Measurements from ENCODE around the gene FADS1. TPM values are rescaled to one million over a fixed set of nuclear protein-coding genes. Genes with fewer than 3 reads are reported as not detected.

FADS1 gene
- total RNA-seq, 4 donors from 2014 or later, result 15.8 to 115 (median 29.4) TPM

DNA sequence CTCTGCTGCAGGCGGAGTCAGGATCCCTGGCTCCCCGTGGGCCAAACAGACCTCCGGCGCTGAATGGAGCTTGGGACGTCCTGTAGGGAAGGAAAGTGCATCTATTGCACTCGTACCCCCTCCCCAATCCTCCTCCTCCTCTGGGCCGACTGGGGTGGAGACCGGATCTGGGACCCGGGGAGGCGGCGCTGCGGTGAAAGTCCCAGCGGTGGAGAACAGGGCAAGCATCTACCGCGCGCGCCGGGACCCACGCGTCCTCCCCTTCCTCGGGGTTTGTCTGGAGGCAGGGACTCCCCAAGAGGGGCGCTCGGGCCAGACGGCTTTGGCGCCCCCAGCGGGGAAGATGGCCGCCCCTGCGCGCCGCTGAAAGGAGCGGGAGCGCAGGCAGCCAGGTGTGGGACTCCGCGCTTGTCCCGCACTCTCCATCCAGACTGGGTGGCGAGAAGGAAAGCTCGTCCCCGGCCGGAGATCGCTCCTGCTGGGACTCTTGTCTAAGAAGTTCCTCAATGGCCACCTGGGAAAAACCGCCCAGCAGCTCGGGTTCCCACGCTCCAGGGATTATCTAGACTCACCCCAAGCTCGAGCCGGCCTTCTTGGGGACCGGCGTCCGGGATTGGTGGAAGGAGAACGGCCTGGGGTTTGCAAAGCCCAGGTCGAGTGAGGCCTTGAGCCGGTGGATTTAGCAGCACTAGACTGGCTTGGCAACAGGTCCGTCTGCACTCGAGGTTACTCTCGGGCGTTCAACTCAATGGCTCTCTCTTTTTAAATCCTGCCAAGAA is 12.0 kb upstream of the FADS1 start:
- TF ChIP-seq, protein P1, sequence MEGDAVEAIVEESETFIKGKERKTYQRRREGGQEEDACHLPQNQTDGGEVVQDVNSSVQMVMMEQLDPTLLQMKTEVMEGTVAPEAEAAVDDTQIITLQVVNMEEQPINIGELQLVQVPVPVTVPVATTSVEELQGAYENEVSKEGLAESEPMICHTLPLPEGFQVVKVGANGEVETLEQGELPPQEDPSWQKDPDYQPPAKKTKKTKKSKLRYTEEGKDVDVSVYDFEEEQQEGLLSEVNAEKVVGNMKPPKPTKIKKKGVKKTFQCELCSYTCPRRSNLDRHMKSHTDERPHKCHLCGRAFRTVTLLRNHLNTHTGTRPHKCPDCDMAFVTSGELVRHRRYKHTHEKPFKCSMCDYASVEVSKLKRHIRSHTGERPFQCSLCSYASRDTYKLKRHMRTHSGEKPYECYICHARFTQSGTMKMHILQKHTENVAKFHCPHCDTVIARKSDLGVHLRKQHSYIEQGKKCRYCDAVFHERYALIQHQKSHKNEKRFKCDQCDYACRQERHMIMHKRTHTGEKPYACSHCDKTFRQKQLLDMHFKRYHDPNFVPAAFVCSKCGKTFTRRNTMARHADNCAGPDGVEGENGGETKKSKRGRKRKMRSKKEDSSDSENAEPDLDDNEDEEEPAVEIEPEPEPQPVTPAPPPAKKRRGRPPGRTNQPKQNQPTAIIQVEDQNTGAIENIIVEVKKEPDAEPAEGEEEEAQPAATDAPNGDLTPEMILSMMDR (IDR thresholded peaks at IDR 0.05; ENCODE audit: low read depth), result no peak

DNA sequence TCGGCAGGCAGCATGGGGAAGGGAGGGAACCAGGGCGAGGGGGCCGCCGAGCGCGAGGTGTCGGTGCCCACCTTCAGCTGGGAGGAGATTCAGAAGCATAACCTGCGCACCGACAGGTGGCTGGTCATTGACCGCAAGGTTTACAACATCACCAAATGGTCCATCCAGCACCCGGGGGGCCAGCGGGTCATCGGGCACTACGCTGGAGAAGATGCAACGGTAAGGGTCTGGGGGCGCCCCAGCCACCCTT is 11.5 kb upstream of the FADS1 start:
- TF ChIP-seq, protein P1 (IDR thresholded peaks at IDR 0.05; ENCODE audit: low read depth), result no peak

DNA sequence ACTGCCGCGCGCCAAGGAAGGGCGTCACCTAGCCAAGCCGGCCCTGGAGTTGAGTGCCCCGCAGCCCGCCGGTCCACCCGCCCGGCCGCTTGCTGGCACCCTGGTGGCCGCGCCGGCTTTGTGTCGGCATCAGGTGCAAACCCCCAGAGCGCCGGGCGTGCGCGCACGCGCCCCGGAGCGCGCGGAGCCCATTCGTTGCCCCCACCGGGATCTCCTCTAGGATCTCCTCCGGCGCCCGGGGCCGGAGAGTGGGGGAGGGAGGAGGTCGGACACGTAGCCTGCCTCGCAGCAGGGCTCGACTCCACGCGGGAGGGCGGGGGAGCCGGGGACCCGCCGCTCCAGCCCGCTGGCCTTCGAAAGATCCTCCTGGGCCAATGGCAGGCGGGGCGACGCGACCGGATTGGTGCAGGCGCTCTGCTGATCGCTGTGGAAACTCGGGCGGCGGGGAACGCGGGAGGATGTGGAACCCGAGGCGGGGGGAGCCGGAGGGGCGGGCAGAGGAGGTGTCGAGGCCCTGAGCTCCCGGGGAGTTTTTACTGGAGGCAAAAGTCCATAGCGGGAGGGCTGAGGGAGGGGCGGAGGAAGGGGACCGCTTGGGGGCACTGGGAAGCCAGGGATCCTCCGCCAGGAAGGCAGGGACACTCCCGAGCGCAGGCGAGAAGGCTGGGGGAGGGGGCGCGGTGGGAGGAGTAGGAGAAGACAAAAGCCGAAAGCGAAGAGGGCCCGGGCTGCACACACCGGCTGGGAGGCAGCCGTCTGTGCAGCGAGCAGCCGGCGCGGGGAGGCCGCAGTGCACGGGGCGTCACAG is 11.0 kb upstream of the FADS1 start, which contains the start of gene FADS2:
TSS of gene FADS2 (plus strand) at position 730 of the 808 bp plus-strand sequence. CDS start 91 bp downstream, outside the sequence.
- TF ChIP-seq, protein P1 (IDR thresholded peaks at IDR 0.05; ENCODE audit: low read depth), result no peak

DNA sequence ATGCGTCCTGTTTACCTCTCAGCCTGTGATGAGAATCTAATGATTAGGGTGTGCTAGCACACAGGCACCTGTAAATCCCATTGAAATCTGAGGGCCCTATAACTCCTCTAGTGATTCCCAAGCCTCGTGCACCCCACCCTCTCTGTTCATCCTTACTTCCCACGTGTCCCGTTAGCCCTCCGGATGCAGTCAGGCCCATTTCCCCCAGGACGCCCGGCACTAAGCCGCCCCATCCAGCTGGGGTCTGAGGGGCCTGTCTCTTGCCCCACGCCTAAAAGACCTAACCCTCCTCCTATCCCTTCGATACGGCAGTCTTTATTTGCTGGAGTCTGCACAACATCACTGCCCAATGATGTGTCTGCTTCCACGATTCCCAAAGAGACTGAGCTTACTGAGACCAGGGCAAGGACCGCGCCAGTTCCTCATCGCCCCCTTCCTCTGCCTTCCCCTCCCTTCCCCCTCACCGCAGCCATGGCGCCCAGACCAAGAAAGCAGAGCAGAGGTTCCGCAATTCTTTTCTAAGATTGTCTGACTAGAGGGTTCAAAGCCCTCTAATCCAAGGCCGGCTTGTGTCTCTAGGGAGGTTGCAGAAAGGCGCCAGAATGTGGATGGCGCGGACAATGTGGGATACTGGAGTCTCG is 10.2 kb upstream of the FADS1 start:
- TF ChIP-seq, protein P1 (IDR thresholded peaks at IDR 0.05; ENCODE audit: low read depth), result no peak

DNA sequence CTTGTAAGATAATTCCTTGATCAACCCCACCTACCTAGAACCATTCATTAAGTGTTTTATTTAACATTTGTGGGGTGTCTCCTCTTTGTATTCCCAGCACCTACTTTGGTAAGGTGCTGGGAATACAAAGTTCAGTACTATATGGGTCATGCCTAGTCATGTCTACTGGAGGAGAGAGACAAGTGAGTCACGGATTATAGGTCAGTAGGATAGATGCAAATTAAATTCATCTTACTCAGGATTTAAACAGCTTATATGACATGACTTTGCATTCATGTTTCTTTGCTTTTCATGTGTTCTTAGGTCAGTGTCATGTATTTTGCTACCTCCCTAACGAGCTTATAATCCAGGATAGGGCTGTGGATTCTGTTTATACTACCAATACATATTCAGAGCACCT is 3.4 kb upstream of the FADS1 start:
- TF ChIP-seq, protein P1 (IDR thresholded peaks at IDR 0.05; ENCODE audit: low read depth), result no peak

DNA sequence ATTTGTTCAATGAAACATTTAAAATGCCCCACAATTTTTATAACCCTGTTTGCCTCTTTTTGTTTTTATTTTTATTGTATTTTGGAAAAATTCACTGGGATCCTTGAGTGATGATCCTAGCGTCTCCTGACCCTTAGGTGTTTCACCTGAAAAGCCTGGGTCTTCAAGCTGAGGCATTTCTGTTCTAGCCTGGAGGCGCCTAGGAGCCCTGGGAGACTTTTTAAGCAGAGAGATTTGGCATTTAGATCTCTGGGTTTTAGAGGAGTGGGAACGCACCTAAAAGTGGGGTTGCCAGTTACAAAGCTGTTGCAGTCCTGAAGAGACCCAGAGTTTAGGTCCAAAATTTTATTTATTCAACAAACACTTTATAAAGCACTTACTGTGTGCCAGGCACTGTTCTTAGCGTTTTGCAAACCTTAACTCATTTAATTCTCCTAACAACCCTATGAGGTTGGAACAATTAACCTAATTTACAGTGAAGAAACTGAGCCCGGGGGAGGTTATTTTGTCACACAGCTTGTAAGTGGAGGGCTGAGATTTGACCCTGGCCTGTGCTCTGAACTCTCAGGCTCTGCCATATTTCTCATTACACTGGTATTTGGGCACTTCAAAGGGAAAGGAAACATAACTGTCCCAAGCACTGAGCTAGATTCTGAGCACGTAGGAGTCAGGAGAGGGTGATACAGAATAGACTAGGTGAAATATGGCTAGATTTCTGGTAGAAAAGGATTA is 834 bp upstream of the FADS1 start:
- TF ChIP-seq, protein P1 (IDR thresholded peaks at IDR 0.05; ENCODE audit: low read depth), result no peak

Data from subcutaneous adipose tissue (tissue), 4 donors.